SK-N-SH treated with all-trans-retinoic acid at 6 μM for 48 hours (cell line): ENCODE data around the gene DIPK1B.

Experiments
- ARNTL ChIP-seq: fragments of 450-650 bp; formaldehyde crosslinking; IDR thresholded peaks from 2 replicates; pipeline ENCODE4 v1.5.0; 2020; ENCODE audit warnings: low read depth, mild to moderate bottlenecking, moderate library complexity, borderline replicate concordance
- CREB5 ChIP-seq: fragments of 250-450 bp; sonication (Bioruptor Pico); IDR thresholded peaks from 2 replicates; pipeline ENCODE4 v1.5.1; 2020; ENCODE audit warnings: low read depth, mild to moderate bottlenecking, moderate library complexity
- ESRRG ChIP-seq: fragments of 250-450 bp; sonication (Bioruptor Pico); IDR thresholded peaks from 2 replicates; pipeline ENCODE4 v1.6.1; 2021; ENCODE audit warnings: mild to moderate bottlenecking
- GLIS3 ChIP-seq: fragments of 250-450 bp; sonication (Bioruptor Pico); IDR thresholded peaks from 2 replicates; pipeline ENCODE4 v1.5.0; 2020; ENCODE audit warnings: mild to moderate bottlenecking, moderate library complexity
- ISL1 ChIP-seq: fragments of 250-450 bp; sonication (Bioruptor Pico); IDR thresholded peaks from 2 replicates; pipeline ENCODE4 v2.1.2; 2022; ENCODE audit warnings: mild to moderate bottlenecking, moderate library complexity
- PATZ1 ChIP-seq: fragments of 250-450 bp; sonication (Bioruptor Pico); IDR thresholded peaks from 2 replicates; pipeline ENCODE4 v1.8.0; 2020; ENCODE audit warnings: mild to moderate bottlenecking, moderate library complexity, borderline replicate concordance
- POU6F1 ChIP-seq: fragments of 250-450 bp; sonication (Bioruptor Pico); IDR thresholded peaks from 2 replicates; pipeline ENCODE4 v1.8.0; 2021; ENCODE audit warnings: low read depth, mild to moderate bottlenecking, moderate library complexity, borderline replicate concordance
- RARB ChIP-seq: fragments of 250-450 bp; sonication (Bioruptor Pico); IDR thresholded peaks from 2 replicates; pipeline ENCODE4 v1.8.0; 2021; ENCODE audit warnings: mild to moderate bottlenecking, moderate library complexity
- ZFP30 ChIP-seq: fragments of 450-650 bp; formaldehyde crosslinking; IDR thresholded peaks from 2 replicates; pipeline ENCODE4 v1.5.0; 2022; ENCODE audit warnings: mild to moderate bottlenecking, moderate library complexity
- ZNF70 ChIP-seq: fragments of 450-650 bp; formaldehyde crosslinking; IDR thresholded peaks from 2 replicates; pipeline ENCODE4 v1.5.0; 2020; ENCODE audit warnings: mild to moderate bottlenecking, moderate library complexity
- ZNF8 ChIP-seq: fragments of 450-650 bp; formaldehyde crosslinking; IDR thresholded peaks from 2 replicates; pipeline ENCODE4 v1.5.0; 2020; ENCODE audit warnings: mild to moderate bottlenecking, moderate library complexity

GRCh38 chr9:136721339-136722092, 9.1 kb downstream of the DIPK1B start:
- TF ChIP-seq PATZ1 (CRISPR knock-in tag) (no peak), ARNTL (no peak), ISL1 (CRISPR knock-in tag) (no peak), ZFP30 (no peak), ZNF8 (CRISPR knock-in tag) (no peak), CREB5 (no peak), RARB (CRISPR knock-in tag) (no peak), ZNF70 (no peak), ESRRG (no peak), GLIS3 (CRISPR knock-in tag) (no peak), POU6F1 (CRISPR knock-in tag) (no peak)
